ENCODE measurements around the gene SNCAIP.

- no peak for TF ChIP-seq POLR2A (IDR thresholded peaks at IDR 0.05)
- no peak for TF ChIP-seq EP300 (IDR thresholded peaks at IDR 0.05)
These were observed 59.6 kb downstream of the SNCAIP start for GRCh38 chr5:122371511-122372151.

Data from suprapubic skin (tissue), 2 donors.